Hepatocyte (in vitro differentiated cells): ENCODE results near the gene SLC20A1. TPM values are rescaled to one million over a fixed set of nuclear protein-coding genes. Genes with fewer than 3 reads are reported as not detected.
A peak's percentile ranks its signal among the peaks of the same experiment; 100 is the strongest.

ENCODE experiments used
- DNase-seq: peaks from one replicate; pipeline ENCODE4 v3.0.0-alpha.2; 2016; ENCODE audit warnings: low spot score
- H2AFZ ChIP-seq: fragments of 200-600 bp; sonication (generic); 2 replicates; pipeline ENCODE4 v1.6.0; 2016; ENCODE audit warnings: antibody characterized with exemption, mild to moderate bottlenecking
- H3K27ac ChIP-seq: fragments of 200-600 bp; sonication (generic); 2 replicates; pipeline ENCODE4 v1.5.1; 2016; ENCODE audit warnings: mild to moderate bottlenecking
- H3K27me3 ChIP-seq: fragments of 200-600 bp; sonication (generic); 2 replicates; pipeline ENCODE4 v1.6.1; 2016
- H3K36me3 ChIP-seq: fragments of 200-600 bp; sonication (generic); replicated peaks from 2 replicates; pipeline ENCODE4 v1.5.1; 2016; ENCODE audit warnings: low read depth; ENCODE audit not compliant: insufficient read depth
- H3K4me1 ChIP-seq: fragments of 200-600 bp; sonication (generic); 2 replicates; pipeline ENCODE4 v1.5.1; 2016; ENCODE audit warnings: mild to moderate bottlenecking, moderate library complexity; ENCODE audit not compliant: insufficient read depth
- H3K4me2 ChIP-seq: fragments of 200-600 bp; sonication (generic); 2 replicates; pipeline ENCODE4 v1.6.0; 2016
- H3K4me3 ChIP-seq: fragments of 200-600 bp; sonication (generic); 2 replicates; pipeline ENCODE4 v1.5.1; 2016; ENCODE audit warnings: mild to moderate bottlenecking
- H3K79me2 ChIP-seq: fragments of 200-600 bp; sonication (generic); 2 replicates; pipeline ENCODE4 v1.6.0; 2017; ENCODE audit warnings: mild to moderate bottlenecking
- H3K9me2 ChIP-seq: fragments of 200-600 bp; sonication (generic); replicated peaks from 2 replicates; pipeline ENCODE4 v1.6.0; 2017; ENCODE audit warnings: mild to moderate bottlenecking; ENCODE audit not compliant: insufficient read depth
- H3K9me3 ChIP-seq: fragments of 200-600 bp; sonication (generic); 2 replicates; pipeline ENCODE4 v1.5.1; 2016; ENCODE audit warnings: low read depth, mild to moderate bottlenecking
- H4K20me1 ChIP-seq: fragments of 200-600 bp; sonication (generic); 2 replicates; pipeline ENCODE4 v1.6.0; 2016; ENCODE audit warnings: mild to moderate bottlenecking; ENCODE audit not compliant: insufficient read depth, poor library complexity, severe bottlenecking
- CTCF ChIP-seq: fragments of 200-600 bp; sonication (generic); IDR thresholded peaks from 2 replicates; pipeline ENCODE4 v1.5.1; 2016; ENCODE audit warnings: antibody characterized with exemption, mild to moderate bottlenecking; ENCODE audit not compliant: poor library complexity
- EZH2 ChIP-seq: fragments of 200-600 bp; sonication (generic); IDR thresholded peaks from 2 replicates; pipeline ENCODE4 v1.6.1; 2016; ENCODE audit warnings: antibody characterized with exemption, mild to moderate bottlenecking, borderline replicate concordance
- EZH2phosphoT487 ChIP-seq: fragments of 200-600 bp; sonication (generic); IDR thresholded peaks from one replicate; pipeline ENCODE4 v1.6.1; 2018; ENCODE audit warnings: antibody characterized with exemption, mild to moderate bottlenecking, low read depth, moderate library complexity; ENCODE audit not compliant: unreplicated experiment, severe bottlenecking
- WGBS: methylation state at CpG from one replicate; pipeline ENCODE4 v1.1.6; 2016; ENCODE audit warnings: low lambda C conversion rate; ENCODE audit errors: missing lambda C conversion rate; 5-methylcytosine and 5-hydroxymethylcytosine counted together
- polyA plus RNA-seq: library from polyadenylated mRNA; unstranded; fragments of >200 nt; fragmentation: Nextera tagmentation; extraction: Ambion mirVana; gene quantifications from 2 replicates; pipeline ENCODE4 v1.2.1, GENCODE V29; 2016
- total RNA-seq: library from RNA; depleted of rRNA; stranded (reverse); fragments of >200 nt; gene quantifications from 2 replicates; pipeline ENCODE4 v1.2.3, GENCODE V29; 2014

Gene SLC20A1
- total and polyA plus RNA-seq, 2 experiments from 2014 or later: 63.6 to 135 TPM

- Histone ChIP-seq H3K79me2 (peaks cover 18% of the 10 kb centered on the region), H3K27me3 (no peaks in the 10 kb centered on the region), H3K9me2 (no peaks in the 10 kb centered on the region), H3K27ac (peak overlapping the region; percentile 97), H3K9me3 (no peaks in the 10 kb centered on the region), H3K4me2 (no peak overlapping the region), H2AFZ (no peak overlapping the region), H3K36me3 (no peaks in the 10 kb centered on the region), H4K20me1 (peaks cover 11% of the 10 kb centered on the region), H3K4me1 (peaks cover 17% of the 10 kb centered on the region), H3K4me3 (no peak overlapping the region)
- WGBS: 95% methylated on average over 7 of the region's 7 CpGs
- TF ChIP-seq CTCF (no peak), EZH2 (no peak), EZH2phosphoT487 (no peak)
- no peak for DNase-seq
Measured at GRCh38 chr2:112642966-112643365, 2.8 kb upstream of the SLC20A1 start.

- H3K4me3 ChIP-seq: no peak overlapping the region
- 68% methylated on average over 3 of the region's 3 CpGs for WGBS
- H3K9me2 ChIP-seq: no peaks in the 10 kb centered on the region
- DNase-seq: no peak
- peaks cover 12% of the 10 kb centered on the region for H4K20me1 ChIP-seq
- H3K9me3 ChIP-seq: no peaks in the 10 kb centered on the region
- peaks cover 23% of the 10 kb centered on the region for H3K79me2 ChIP-seq
- peak overlapping the region; percentile 97 for H3K27ac ChIP-seq
- H2AFZ ChIP-seq: no peak overlapping the region
- H3K27me3 ChIP-seq: no peaks in the 10 kb centered on the region
- TF ChIP-seq EZH2phosphoT487: no peak
- TF ChIP-seq CTCF: no peak
- no peak for TF ChIP-seq EZH2
- H3K36me3 ChIP-seq: no peaks in the 10 kb centered on the region
- peak overlapping the region; percentile 40 for H3K4me2 ChIP-seq
- H3K4me1 ChIP-seq: peaks cover 17% of the 10 kb centered on the region
Measured at GRCh38 chr2:112643488-112643887, 2.3 kb upstream of the SLC20A1 start.

- H3K4me1 ChIP-seq: peaks cover 17% of the 10 kb centered on the region
- peaks cover 31% of the 10 kb centered on the region for H3K79me2 ChIP-seq
Measured at GRCh38 chr2:112644155-112644932, 1.4 kb upstream of the SLC20A1 start.

More at GRCh38 chr2:112644155-112644932, 1.4 kb upstream of the SLC20A1 start:
- peak; percentile 79 for DNase-seq
- 31% methylated on average over 11 of the region's 11 CpGs for WGBS
- Histone ChIP-seq H2AFZ (no peak overlapping the region), H3K9me2 (no peaks in the 10 kb centered on the region), H3K4me2 (peak overlapping the region; percentile 80), H3K36me3 (no peaks in the 10 kb centered on the region), H4K20me1 (peaks cover 14% of the 10 kb centered on the region), H3K27me3 (no peaks in the 10 kb centered on the region), H3K4me3 (peak overlapping the region; percentile 17), H3K9me3 (no peaks in the 10 kb centered on the region), H3K27ac (peak overlapping the region; percentile 97)
- TF ChIP-seq EZH2phosphoT487: no peak
- TF ChIP-seq EZH2: no peak
- TF ChIP-seq CTCF: no peak
